ENCODE measurements around the gene MRPL44.

The MRPL44 gene

DNA sequence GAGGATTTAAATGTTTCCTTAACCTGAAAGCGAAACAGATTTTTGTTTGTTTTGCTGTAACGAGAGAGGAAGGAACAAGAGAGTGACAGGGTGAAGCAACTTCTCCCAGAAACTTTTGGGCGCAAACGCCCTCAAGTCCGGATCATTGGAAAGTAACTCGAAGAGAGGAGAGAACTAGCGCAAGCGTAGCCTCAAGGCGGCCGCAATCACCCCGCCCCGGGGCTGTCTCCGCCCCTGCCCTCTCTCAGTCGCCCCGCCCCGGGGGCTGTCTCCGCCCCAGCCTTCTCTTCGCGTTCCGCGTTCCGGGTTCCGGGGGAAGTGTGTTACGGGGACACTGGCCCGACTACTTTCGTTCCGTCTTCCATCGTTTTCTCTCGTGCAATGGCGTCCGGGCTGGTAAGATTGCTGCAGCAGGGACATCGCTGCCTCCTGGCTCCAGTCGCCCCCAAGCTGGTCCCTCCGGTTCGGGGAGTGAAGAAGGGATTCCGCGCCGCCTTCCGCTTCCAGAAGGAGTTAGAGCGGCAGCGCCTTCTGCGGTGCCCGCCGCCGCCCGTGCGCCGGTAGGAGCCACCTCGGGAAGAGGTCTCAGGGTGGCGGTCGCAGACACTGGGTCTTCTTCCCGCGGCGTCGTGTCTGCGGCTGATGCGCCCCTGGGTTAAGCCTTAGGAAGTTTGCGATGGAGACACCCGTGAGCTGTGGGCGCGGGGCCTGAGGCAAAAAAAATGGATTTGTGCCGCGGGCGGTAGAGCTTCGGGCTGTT is at the start of gene MRPL44:
Gene MRPL44, plus strand, starts transcription at position 372 of the 760 bp plus-strand sequence. Its CDS starts 10 bp downstream, at position 382.
- DNase-seq (ENCODE audit: low spot score), result peak; percentile 96

- DNase-seq (ENCODE audit: low spot score), result no peak
Observed at GRCh38 chr2:223908304-223908998, 48.8 kb upstream of the MRPL44 start.

DNA sequence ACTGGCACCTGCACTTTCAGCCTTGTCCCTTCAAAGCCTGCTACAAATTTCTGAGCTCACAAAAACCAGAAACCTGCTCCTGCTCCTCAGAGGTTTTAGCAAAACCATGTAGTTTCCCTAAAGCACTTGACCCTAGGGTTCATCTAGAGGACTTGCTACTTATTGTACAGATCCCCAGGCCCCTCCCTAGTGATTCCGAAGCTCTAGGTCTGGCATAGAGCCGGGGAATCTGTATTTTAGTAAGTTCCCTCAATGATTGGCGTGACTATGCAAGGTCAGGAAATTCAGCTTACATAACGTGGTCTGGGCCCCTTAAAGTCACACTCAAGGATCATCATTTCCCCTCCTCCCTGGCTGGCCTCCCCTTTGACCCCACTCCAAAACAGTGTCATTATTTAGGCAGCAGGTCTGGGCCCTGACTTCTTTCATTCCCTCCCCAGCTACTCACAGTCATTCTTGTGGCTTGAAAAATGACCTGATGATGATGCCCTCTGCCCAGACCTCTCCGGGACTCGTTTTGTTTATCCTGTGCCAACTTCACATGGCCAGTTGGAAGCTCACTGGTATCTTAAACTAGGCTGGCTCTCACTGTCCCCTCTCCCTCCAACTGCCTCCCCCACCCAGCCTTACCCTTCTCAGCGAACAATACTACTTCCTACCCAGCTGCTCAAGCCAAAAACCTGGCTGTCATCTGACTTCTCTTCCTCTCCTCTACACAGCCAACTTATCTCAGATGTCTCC is 48.1 kb upstream of the MRPL44 start:
- no peak for DNase-seq (ENCODE audit: low spot score)

- no peak for DNase-seq (ENCODE audit: low spot score)
Observed at GRCh38 chr2:223914324-223914723, 42.9 kb upstream of the MRPL44 start.

GRCh38 chr2:223915071-223915470 is 42.2 kb upstream of the MRPL44 start:
- DNase-seq (ENCODE audit: low spot score), result no peak

- DNase-seq (ENCODE audit: low spot score), result no peak
Observed at GRCh38 chr2:223916181-223916920, 40.9 kb upstream of the MRPL44 start.

DNA sequence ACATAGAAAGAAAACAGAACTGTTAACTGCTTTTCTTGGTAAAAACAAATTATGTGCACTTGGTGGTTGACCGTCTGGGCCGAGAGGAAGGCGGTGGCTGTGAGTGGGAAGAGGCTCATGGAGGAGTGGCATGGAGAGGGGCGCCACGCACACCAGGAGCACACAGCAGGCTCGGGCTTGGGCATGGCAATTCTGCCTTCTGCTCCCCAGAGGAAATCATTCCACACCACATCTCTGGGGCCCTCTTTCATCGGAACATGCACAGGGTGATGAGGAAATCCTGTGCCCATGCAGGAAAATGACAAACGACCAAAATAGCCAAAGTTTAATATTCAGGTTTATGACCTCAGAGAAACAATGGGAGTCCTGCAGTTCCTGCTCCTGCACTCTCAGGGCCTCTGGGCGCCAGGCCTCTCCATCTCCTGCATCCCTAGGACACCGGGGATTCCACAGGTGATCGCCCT is 38.6 kb upstream of the MRPL44 start:
- no peak for DNase-seq (ENCODE audit: low spot score)

DNA sequence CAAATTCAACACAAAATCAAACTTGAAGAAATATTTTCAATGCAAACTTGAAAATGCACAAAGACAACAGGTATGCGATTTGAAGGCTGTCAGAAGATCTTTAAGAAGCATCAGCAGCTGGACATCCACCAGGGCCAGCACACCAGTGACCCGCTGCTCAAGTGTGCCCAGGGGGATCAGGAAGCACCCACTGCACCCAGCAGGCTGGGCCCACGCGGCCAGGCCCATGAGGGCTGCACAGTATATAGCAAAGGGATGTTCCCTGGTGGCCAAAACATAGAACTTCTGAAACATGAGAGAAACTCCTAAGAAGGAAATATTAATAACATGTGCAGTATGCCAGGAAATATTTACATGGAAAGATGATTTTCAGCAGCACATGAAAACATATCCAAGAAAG is 37.2 kb upstream of the MRPL44 start:
- no peak for DNase-seq (ENCODE audit: low spot score)

GRCh38 chr2:223921204-223921603 is 36.1 kb upstream of the MRPL44 start:
- no peak for DNase-seq (ENCODE audit: low spot score)

- no peak for DNase-seq (ENCODE audit: low spot score)
Observed at GRCh38 chr2:223922308-223922707, 35.0 kb upstream of the MRPL44 start.

DNA sequence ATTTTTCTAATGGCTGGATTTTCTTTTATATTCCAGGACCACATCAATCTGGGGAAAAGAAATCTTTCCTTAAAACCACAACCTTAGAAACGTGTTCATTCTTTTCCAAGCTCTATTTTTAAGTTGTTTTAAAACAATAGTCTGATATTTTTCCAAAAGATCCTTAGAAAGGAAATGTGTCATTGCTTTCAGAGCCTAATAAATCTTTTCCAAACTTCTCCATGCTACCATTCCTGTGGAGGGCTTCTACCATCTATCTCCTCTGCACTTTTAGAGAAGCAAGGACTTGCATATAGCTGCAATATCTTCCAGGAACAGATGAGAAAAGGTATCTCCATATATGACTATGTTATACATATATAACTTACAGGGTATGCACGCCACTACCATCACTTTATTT is 33.3 kb upstream of the MRPL44 start:
- no peak for DNase-seq (ENCODE audit: low spot score)

- DNase-seq (ENCODE audit: low spot score), result no peak
Observed at GRCh38 chr2:223925106-223925505, 32.2 kb upstream of the MRPL44 start.

- no peak for DNase-seq (ENCODE audit: low spot score)
Observed at GRCh38 chr2:223928113-223929006, 28.9 kb upstream of the MRPL44 start.

- no peak for DNase-seq (ENCODE audit: low spot score)
Observed at GRCh38 chr2:223929571-223930102, 27.6 kb upstream of the MRPL44 start.

- no peak for DNase-seq (ENCODE audit: low spot score)
Observed at GRCh38 chr2:223930103-223930976, 26.9 kb upstream of the MRPL44 start.

DNA sequence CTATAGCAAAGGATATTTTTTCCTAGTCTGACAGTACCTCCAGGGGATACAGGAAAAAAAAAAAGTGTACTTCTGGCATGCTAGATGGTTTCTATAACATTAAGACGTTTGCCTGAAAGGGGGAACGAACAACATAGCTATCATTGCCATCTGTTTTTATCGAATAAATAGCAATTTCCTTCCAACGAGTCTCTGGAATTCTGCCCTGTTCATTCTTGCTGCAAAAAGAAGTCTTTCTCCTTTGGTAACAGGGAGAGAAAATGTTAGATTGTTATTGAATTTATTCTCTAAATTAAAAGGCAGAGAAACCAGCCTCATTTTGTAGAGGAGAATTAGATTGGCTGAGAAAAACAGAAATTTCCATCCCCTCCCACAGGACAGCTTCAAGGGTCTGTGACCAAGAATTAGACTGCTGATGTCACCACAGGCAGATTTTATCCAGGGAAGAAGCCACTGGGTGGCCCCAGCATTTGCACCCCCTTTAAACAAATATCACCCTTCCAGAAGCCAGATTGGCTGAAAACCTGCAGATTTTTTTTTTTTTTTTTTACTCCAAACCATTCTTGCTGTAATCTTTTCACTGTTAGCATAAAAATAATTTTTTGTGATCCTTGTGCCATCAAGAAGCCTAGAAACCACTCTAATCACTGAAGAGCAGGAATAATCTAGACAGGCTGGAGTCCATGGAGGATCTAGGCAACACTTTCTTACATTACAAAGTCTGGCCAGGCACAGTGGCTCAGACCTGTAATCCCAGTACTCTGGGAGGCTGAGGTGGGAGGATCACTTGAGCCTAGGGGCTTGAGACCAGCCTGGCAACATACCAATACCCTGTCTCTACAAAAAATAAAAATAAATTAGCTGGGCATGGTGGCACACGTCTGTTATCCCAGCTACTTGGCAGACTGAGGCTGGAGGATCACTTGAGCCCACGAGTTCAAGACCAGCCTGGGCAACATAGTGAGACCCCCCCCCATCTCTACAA is 24.2 kb upstream of the MRPL44 start:
- no peak for DNase-seq (ENCODE audit: low spot score)

DNA sequence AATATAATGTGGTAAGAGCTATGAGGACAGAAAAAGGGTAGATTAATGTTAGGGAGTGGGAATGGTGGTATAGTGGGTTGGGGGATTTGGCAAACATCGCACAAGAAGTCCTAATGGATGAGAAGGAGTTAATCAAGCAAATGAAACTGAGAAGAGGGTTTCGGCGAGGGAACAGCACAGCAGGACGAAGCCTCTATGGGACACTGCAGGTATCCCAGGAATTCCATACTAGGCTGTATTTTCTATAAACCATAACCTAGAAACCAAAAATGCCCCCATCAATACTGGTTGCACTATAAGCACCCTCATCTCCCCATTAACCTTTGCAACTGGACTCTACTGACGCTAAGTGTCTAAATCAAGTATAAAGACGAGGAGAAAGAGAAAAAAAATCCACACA is 22.4 kb upstream of the MRPL44 start:
- DNase-seq (ENCODE audit: low spot score), result no peak

GRCh38 chr2:223935459-223936125 is 21.7 kb upstream of the MRPL44 start:
- DNase-seq (ENCODE audit: low spot score), result no peak
